ACHN (cell line): Measurements from ENCODE around the gene BCL7A.
A peak's percentile ranks its signal among the peaks of the same experiment; 100 is the strongest.

Experiments used
- DNase-seq: peaks from one replicate; pipeline ENCODE4 v3.0.0-alpha.2; 2015
- in situ Hi-C: cut with HindIII; loops from 2 replicates; pipeline ENCODE4 v1.10.0; 2017; ENCODE audit warnings: low sequenced_read_pairs, low pct_ligation_motif_present, low pct_unique_long_range_greater_than_20kb

The BCL7A gene

DNA sequence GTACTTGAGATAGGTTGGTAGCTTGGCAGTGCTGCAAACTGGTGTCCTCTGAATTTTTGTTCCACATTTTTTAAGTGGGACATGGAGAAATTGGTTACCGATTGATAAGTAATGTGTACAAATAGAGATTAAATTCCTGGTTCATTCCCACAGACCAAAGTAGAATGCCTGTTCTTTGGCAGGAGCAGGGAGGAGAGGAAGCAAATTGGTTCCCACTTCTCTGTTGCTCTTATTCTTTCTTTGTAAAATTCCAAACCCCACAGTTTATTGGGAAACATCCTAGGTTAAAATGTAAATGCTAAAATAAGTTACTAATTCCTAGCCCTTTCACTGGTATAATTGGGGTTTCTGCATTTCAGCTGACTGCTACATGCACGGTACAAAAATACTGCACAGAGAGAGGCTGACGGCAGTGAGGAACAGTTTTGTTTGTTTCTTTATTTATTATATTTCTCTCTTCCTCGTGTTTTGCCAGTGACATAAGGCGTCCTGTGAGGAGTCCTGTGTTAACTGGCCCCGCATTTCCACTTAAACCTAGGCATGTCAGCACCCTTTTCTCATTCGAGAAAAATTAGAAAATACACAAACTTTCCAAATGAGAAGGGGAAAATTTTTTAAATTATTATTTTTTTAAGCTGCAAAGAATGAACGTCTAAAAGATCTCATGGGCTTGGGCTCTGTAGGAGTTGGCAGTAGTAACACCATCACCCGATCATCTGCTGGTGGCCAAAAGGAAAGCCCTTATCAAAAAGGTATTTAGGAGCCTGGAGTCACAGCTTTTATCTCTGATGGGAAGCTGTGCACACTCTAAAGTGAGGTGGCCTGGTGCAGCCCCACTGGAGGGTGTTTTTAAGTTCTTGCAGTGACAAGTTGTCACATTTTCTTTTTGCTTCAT, 25.4 kb upstream of the BCL7A start:
- in situ Hi-C loops, result no loop called here
- peak; percentile 32 for DNase-seq

DNA sequence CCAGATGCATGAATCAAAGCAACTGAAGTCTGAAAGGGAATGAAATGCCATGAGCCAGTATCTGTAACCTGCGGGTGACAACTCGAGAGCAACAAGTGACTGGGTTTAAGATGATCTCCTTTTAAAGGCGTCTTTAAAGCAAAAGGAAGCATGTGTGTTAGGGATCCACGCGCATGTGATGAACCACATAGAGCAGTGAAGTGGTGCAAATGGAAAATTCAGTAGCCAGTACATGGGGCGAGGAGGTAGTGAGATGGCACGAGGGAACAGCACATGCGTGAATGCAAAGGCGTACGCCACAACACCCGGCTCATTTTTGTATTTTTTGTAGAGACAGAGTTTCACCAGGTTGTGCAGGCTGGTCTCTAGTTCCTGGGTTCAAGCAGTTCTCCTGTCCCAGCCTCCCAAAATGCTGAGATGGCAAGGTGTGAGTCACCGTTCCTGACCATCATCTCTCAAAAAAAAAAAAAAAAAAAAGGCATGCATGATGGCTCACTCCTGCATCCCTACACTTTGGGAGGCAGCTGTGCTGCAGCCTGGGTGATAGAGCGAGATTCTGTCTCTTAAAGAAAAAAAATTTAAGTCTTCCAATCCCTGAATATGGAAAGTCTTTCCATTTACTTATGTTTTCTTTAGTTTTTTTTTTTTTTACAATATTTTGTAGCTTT, 24.6 kb upstream of the BCL7A start:
- DNase-seq, result peak; percentile 37
- in situ Hi-C loops, result no loop called here

DNA sequence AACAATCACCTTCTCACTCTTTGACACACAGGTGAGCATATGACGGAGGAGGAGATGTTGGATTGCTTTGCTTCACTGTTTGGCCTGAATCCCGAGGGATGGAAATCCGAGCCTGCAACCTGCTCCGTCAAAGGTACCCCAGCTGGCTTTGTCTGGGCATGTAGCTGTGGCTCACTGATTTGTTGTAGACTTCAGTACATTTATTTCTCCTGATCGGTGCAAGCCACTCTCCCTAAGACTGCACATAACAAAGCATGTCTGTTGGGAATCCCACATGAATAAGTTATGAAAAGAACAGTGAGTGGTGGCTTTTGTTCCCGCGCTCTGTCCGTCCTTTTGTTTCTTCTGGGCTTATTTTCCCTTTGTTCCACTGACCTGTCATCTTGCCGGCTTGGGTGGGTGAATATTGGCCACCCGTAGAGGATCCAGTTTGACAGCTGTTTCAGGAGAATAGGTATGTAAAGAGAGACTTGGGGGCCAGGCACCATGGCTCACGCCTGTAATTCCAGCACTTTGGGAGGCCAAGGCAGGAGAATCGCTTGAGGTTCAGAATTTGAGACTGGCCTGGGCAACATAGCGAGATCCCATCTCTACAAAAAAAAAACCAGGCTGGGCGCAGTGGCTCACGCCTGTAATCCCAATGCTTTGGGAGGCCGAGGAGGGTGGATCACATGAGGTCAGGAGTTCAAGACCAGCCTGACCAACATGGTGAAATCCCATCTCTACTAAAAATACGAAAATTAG, 20.0 kb upstream of the BCL7A start:
- DNase-seq, result no peak
- in situ Hi-C loops, result no loop called here

DNA sequence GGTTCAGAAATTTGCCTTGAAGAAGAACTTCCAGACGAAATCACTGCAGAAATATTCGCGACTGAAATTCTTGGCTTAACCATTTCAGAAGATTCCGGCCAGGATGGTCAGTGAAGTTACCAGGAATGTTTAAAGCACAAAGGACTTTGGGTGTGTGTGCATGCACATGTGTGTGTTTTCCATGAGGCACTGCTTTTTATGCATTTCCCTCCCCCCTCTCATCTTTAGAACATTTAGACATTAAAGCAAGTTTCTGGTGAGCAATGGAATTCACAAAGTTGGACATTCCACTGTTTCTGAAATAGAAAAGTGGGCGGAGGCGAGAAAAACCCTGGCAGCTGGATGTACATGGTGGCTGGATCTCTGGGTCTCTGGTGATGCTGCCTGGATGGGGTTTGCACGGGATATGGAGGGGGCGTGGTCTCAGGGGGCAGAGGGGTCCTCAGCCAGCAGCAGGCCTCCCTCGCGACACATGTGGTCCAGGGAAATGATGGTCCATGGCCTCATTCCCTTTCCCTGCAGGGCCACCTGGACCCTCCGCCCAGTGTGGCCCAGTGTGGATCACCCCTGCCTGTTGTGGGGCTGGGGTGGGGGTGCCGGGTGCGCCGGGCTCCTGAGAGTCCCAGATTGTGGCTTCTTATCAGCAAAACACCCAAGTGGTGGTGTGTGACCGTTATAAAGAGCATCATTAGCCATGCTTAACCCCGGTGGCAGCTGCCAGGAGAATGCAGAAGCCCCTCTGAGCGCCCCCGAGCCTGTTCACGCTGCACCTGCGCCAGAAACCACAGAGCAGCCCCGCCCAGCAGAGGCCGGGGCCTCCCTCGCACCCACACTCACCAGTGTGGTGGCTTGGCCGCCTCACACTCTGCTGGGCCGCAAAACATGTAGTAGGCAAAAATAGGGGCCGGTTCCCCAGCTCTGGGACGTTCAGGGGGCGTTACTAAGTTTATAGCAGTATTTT, 17.8 kb upstream of the BCL7A start:
- in situ Hi-C loops, result no loop called here
- DNase-seq, result no peak

DNA sequence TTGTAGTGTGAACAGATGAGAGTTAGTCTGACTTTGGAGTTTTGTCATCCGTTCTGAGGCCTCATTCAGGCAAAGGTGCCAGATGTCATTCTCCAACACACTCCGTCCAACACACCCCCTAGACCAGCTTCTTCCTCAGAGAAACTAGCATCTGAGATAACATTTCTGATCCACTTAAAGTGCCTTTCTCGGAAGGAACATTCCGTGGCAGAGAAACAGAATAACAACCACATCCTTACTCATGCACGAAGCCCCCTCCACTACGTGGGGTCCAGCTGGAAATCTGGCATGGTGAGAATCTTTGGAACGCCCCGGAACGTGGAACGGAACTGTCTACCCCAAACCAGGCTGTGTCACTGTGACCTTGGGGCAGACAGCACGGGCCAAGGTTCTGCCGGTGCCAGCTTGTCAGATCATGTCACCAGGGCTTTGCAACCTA, 17.0 kb upstream of the BCL7A start:
- DNase-seq, result no peak
- in situ Hi-C loops, result no loop called here

DNA sequence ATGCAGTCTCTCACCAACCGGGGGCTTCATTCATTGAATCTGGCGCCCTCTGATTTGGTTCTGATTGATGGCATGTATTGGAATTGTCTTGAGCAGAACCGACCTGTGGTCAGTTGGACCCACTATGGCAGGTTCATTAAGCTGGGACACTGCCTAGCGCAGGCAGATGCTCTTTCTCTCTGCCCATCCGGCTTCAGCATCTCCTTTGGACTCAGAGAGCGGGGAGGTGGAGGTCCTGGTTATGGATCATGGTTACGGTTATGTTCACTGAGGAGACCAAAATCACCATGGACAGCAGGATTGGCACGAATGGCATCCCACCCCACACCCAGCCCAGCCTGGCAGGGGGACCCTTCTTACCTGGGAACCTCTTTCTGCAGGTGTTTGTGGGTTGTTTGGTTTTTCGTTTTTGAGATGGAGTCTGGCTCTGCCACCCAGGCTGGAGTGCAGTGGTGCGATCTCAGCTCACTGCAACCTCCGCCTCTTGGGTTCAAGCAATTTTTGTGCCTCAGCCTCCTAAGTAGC, 16.4 kb upstream of the BCL7A start:
- in situ Hi-C loops, result no loop called here
- no peak for DNase-seq

DNA sequence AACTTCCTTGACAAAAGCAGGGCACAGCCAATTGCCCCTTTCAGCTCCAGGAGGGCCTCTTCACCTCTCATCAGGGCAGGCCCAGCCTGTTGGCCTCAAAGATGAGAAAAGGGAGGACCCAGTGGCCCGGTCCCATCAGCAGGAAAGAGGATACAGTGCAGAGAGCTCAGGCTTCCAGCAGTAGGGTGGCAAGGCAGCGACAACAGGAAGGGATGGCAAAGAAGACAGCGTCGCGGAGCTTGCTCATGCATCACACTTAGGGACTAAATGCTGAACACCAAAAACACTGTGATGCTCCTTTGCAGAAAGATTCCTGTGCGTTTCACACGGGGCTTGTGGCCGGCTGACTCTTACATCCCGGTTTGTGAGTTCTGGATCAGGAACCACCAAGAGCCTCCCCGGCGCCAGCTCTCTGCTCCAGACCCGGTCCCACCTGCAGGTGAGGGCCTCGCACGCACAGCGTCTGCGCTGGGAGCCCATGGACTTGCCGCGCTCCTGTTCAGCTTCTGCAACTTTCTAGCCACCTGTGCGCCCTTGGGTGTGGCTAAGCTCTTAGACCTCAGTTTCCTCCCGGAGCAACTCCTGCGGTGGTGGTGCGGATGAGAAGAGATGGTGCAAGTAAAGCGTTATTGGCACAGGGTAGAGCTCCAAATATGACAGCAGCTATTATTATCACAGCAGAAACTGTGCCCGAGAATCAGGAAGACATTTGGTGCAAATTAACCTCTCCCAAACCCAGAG, 15.3 kb upstream of the BCL7A start:
- no peak for DNase-seq
- in situ Hi-C loops, result no loop called here

DNA sequence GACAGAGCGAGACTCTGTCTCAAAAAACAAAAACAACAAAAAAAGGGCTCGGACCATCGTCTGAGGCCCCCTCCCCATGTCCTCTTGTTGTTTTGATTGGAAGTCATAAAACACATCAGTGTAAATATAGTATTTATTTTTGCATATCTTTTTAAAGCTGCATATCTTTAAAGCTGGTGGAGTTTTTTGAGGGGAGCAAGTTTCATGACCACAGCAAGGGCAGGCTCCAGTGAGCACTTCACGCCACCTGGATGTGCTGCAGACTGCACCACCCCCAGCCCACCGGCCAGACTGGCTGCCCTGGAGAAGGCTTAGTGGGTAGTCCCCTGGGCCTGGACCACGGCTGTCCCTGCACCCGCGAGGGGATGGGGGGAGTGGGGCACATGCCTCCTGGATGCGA, 11.9 kb upstream of the BCL7A start:
- no peak for DNase-seq
- in situ Hi-C loops, result no loop called here

DNA sequence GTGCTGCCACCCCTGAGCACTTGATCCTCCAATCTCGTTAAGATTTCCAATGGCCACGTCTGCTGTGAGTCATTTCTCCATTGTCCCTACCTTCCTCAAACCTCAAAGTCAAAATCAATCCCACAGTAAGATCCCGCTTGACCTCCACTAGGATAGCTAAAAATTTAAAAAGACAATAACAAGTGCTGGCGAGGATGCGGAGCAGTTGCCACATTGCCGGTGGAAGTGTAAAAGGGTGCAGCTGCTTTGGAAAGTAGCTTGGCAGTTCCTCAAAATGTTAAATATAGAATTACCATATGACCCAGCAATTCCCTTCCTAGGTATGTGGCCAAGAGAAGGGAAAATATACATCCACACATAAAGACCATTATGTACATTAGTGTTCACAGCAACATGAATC, 9.5 kb upstream of the BCL7A start:
- DNase-seq, result no peak

DNA sequence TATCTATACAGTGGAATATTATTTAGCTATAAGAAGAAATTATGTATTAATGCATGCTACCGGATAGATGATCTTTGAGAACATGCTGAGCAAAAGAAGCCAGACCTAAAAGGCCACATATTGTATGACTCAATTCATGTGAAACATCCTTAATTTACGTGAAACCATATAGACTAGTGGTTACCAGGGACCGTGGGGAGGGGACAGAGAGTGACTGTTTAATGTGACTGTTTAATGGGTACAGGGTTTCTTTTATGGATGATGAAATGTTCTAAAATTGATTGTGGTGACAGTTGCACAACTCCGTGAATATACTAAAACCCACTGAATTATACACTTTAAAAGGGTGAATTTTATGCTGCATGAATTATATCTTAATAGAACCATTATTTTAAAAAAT, 8.5 kb upstream of the BCL7A start:
- in situ Hi-C loops, result no loop called here
- DNase-seq, result no peak

More for the DNA sequence above, 9.5 kb upstream of the BCL7A start:
- in situ Hi-C loops, result no loop called here

DNA sequence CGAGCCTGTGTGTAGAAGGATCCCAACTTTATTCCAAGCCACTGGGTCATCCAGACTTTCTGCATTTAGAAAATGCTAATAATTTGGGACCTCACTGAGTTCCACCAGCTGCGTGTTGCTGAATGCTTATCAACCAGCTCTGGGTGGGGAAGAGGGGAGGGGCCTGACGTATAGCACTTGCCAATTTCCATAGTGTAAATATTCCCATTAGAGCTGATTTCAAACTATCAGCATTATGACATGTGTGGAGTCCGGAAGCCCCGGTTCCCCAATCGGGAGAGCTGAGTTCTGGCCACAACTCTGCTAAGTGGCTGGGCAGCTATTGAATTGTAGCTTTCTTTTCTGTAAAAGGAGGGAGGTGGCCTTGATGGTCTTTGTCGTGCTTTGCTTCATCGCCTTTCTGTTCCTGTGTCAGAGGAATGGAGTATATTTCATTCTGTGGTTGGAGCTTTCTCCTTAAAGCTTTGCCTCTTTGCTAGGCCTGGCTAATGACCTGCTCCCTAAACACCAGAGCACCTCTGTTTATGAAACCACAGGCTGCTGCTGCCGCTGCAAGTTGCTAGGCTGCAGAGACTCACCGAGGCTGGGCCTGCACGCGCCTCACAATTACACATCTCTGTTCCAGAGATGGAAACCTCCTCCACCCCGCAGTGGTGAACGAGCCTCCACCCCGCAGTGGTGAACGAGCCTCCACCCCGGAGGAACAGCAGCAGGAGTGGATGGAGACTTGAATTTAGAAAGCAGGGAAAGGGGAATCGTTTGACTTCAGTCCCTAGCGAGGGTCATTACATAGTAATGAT, 7.7 kb upstream of the BCL7A start:
- DNase-seq, result no peak
- in situ Hi-C loops, result no loop called here

DNA sequence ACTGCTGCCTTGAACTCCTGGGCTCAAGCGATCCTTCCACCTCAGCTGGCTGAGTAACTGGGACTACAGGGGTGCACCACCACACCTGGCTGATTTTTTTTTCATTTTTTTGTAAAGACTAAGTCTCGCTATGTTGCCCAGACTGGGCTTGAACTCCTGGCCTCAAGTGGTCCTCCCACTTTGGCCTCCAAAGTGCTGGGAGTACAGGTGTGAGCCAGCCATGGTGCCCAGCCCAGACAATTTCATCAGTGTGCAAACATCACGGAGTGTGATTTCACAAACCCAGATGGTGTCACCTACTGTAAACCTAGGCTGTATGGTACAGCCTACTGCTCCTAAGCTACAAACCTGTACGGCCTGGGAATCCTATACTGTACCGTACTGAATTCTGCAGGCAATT, 6.9 kb upstream of the BCL7A start:
- in situ Hi-C loops, result no loop called here

DNA sequence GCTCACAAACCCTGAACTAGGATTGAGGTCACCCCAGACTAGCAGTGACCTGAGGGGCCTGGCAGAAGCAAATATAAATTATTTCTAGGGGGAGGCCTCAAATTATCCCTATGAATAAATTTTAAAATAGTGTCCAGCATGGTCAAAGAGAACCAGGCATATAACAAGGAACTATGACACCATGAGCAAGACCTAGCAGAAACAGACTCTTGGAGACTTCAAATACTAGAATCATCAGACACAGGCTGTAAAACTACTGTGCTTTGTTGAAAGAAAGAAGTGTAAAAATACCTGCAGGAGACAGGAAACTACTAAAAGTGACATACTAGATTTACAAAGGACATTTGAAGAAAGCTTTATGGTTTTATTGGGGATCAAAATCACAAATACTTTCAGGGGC, 3.2 kb upstream of the BCL7A start:
- DNase-seq, result no peak
- in situ Hi-C loops, result no loop called here

More for the DNA sequence above, 6.9 kb upstream of the BCL7A start:
- DNase-seq, result no peak

DNA sequence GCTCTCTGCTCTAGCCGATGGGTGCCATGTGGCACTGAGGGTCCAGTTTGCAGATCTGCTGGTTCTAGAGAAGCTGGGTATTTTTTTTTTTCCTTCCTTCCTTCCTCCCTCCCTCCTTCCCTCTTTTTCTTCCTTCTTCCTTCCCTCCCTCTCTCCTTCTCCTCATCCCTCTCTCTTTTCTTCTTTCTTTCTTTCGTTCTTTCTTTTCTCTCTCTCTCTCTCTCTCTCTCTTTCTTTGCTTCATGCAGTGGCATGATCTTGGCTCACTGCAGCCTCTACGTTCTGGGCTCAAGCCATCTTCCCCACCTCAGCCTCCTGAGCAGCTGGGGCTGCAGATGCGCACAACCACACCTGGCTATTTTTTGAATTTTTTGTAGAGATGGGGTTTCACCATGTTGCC, 2.7 kb upstream of the BCL7A start:
- no peak for DNase-seq
- in situ Hi-C loops, result no loop called here

DNA sequence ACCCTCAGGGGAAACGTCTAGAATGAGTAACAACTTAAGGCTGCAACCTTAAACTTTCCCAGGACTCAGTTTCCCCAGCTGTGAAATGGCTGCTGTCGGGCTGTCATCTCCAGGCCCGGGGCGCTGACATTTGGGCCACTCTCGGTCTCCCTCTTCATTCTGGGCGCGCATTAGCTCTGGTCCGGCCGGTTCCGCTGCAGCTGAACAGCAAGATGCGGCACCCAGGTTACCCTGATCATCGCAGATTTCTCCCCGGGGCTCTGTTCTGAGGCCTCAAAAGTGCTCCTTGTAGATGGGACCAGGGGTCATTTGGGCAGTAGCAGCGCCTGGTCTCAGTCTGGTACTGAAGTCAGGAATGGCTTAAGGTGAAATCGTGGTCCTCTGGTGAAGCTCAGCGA, 890 bp upstream of the BCL7A start:
- DNase-seq, result no peak
- in situ Hi-C loops, result no loop called here

DNA sequence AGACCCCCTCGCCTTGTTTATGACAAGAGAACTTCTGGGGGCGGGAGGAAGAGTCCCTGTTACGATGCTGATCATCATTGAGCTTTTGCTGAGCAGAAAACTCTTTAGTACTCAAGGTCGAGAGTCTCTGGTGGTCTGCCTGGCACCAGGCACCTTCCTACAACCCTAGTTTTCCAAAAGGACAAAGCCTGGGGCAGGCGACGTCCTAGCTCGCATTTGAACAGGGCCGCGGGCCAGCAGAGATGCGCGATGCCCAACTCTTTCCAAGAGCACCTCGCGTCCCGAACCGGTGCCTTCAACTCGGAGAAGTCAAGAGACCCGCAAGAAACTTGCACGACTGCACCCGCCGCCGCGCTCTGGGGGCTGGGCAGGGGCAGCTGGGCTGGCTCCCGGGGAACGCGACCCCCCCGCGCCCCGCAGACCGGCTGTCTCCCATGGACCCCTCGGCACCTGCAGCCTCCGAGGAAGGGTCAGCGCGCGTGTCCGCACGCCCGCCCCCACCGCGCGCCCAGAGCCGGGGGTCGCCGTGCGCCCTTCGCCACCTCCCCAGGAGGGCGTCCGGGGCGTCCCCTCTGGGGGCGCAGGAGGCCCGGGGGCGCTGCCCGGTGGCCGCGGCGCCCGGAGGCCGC, 377 bp upstream of the BCL7A start:
- in situ Hi-C loops, result no loop called here
- DNase-seq, result peak; percentile 57
